ENCODE measurements around the gene PHACTR3.
"Not testable (repeated sequence)": the region's sequence is repeated elsewhere in the genome, so short reads cannot be mapped to it uniquely, and the experiment has no call there.

The PHACTR3 gene

GRCh38 chr20:59603781-59604541 lies at the start of gene PHACTR3:
PHACTR3 (plus strand) TSS chr20:59604540; CDS start chr20:59605015, 475 bp downstream.
- no peak for FAIRE-seq

GRCh38 chr20:59557733-59558529 lies 46.4 kb upstream of the PHACTR3 start:
- FAIRE-seq: not testable (repeated sequence)

GRCh38 chr20:59559024-59559817 lies 45.1 kb upstream of the PHACTR3 start:
- no peak for FAIRE-seq

- FAIRE-seq: no peak
Measured at GRCh38 chr20:59559863-59560262, 44.5 kb upstream of the PHACTR3 start.

GRCh38 chr20:59560588-59561227 lies 43.6 kb upstream of the PHACTR3 start:
- no peak for FAIRE-seq

GRCh38 chr20:59561228-59561605 lies 43.1 kb upstream of the PHACTR3 start:
- no peak for FAIRE-seq

- no peak for FAIRE-seq
Measured at GRCh38 chr20:59561614-59562277, 42.6 kb upstream of the PHACTR3 start.

GRCh38 chr20:59564171-59564570 lies 40.2 kb upstream of the PHACTR3 start:
- FAIRE-seq: no peak

GRCh38 chr20:59564943-59565342 lies 39.4 kb upstream of the PHACTR3 start:
- no peak for FAIRE-seq

- no peak for FAIRE-seq
Measured at GRCh38 chr20:59565768-59566461, 38.4 kb upstream of the PHACTR3 start.

GRCh38 chr20:59566631-59567524 lies 37.5 kb upstream of the PHACTR3 start:
- no peak for FAIRE-seq

GRCh38 chr20:59567585-59568508 lies 36.5 kb upstream of the PHACTR3 start:
- no peak for FAIRE-seq

- FAIRE-seq: no peak
Measured at GRCh38 chr20:59568509-59569024, 35.8 kb upstream of the PHACTR3 start.

- no peak for FAIRE-seq
Measured at GRCh38 chr20:59569305-59569704, 35.0 kb upstream of the PHACTR3 start.

- no peak for FAIRE-seq
Measured at GRCh38 chr20:59571151-59571550, 33.2 kb upstream of the PHACTR3 start.

- FAIRE-seq: no peak
Measured at GRCh38 chr20:59571551-59572314, 32.6 kb upstream of the PHACTR3 start.

- no peak for FAIRE-seq
Measured at GRCh38 chr20:59572515-59572914, 31.8 kb upstream of the PHACTR3 start.

GRCh38 chr20:59573837-59574236 lies 30.5 kb upstream of the PHACTR3 start:
- FAIRE-seq: no peak

Measured in islet of Langerhans (tissue), 1 donor.